Activated CD4-positive, CD25-positive, alpha-beta regulatory T cell treated with anti-CD3 and anti-CD28 coated beads, Interleukin-2, amount 50 U/mL, for 24 hours (primary cell): Measurements from ENCODE around the gene CEP89.
"Not testable (repeated sequence)": the region's sequence is repeated elsewhere in the genome, so short reads cannot be mapped to it uniquely, and the experiment has no call there.

Experiments used
- ATAC-seq, 2 donors: fragments of 150-1000 bp; cut with Tn5 transposase; one replicate each; pipeline ENCODE4 v1.10.0; 2021; ENCODE audit warnings: mild to moderate bottlenecking in 1 of 2, moderate library complexity in 1 of 2

The CEP89 gene

GRCh38 chr19:32890841-32891240, 80.9 kb downstream of the CEP89 start:
- ATAC-seq = no peak

DNA sequence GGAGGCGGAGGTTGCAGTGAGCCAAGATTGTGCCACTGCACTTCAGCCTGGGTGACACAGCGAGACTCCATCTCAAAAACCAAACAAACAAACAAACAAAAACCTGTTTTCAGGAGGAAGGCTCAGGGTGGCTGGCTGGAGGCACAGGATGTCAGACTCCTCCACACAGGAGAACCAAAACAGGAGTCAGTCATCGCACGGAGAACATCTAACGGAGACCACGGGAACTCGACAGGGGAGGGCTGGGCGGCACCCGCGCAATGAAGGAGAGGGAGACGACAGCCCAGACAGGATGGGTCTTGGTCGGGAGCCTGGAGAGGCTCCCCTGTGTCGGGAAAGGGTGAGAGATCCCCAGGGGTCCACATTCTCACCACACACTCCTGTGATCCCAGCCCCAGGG, 81.4 kb downstream of the CEP89 start:
- no peak for ATAC-seq

DNA sequence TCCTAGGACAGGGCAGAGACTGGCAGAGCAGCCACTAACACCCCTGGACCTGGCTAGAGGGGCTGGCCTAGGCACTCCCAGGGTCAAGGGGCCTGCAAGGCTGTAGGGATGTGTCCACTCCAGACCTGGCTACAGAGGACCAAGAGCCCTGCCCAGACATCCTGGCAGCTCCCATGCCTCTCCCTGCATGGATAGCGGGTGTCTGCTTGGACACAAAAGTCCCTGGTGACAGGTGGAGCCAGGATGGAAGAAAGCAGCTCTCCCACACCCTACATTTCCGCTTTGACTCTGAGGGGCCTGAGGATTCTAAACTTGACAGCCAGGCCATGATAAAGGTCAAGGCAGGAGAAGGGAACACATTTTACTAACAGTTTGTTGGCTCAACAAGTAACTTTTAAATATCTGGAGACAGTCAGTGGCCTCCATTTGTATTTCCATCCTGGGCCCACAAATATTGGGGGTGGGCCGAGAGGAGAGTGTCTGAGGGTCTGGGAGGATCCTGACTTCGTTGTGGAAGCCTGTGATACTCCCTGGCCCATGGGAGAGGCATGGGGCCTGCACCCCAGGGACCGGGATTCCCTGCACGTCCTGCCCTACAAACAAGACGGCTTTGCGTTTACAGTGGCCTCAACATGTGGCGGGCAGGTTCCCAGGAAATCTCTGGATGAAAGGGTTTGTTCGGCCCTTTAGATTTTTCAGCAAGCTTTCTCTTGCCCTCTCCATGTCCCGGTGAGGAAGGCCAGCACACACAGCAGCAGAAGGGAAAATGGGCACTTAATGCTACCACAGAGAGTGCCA, 82.4 kb downstream of the CEP89 start:
- no peak for ATAC-seq

GRCh38 chr19:32887572-32888215, 84.1 kb downstream of the CEP89 start:
- no peak for ATAC-seq

GRCh38 chr19:32886241-32886640, 85.5 kb downstream of the CEP89 start:
- ATAC-seq = no peak

DNA sequence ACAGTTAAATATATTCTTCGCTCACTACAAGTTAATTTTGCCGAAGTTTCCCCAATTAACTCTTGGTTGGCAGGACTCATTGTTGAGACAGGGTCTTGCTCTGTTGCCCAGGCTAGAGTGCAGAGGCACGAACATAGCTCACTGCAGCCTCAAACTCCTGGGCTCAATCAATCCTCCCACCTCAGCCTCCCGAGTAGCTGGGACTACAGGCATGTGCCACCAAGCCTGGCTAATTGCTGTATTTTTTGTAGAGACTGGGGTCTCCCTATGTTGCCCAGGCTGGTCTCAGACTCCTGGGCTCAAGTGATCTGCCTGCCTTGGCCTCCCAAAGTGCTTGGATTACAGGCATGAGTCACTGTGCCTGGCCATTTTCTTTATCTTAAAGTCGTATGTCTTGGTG, 86.5 kb downstream of the CEP89 start:
- ATAC-seq = not testable (repeated sequence)

DNA sequence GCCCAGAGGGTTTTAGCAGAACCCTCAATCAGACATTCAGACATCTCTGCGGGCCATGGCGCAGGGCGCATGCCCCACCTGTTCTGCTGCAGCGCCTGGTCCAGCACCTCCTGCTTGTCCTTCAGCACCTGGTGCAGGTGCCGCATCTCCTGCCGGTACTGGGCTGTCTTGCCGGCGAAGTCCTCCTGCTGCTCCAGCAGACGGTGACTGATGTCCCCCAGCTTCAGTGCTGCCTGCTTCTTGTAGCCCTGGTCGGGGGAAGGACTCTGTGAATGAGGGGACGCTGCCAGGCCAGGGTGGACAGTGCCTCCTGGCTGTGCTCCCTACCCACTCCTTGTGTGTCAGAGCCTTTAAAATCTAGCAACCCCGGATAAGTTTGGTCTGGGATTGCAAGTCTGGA, 90.0 kb downstream of the CEP89 start:
- no peak for ATAC-seq

- no peak for ATAC-seq
Measured at GRCh38 chr19:32880622-32881021, 91.1 kb downstream of the CEP89 start.

GRCh38 chr19:32879741-32880140, 92.0 kb downstream of the CEP89 start:
- ATAC-seq = no peak

- ATAC-seq = no peak
Measured at GRCh38 chr19:32878988-32879387, 92.8 kb downstream of the CEP89 start.

DNA sequence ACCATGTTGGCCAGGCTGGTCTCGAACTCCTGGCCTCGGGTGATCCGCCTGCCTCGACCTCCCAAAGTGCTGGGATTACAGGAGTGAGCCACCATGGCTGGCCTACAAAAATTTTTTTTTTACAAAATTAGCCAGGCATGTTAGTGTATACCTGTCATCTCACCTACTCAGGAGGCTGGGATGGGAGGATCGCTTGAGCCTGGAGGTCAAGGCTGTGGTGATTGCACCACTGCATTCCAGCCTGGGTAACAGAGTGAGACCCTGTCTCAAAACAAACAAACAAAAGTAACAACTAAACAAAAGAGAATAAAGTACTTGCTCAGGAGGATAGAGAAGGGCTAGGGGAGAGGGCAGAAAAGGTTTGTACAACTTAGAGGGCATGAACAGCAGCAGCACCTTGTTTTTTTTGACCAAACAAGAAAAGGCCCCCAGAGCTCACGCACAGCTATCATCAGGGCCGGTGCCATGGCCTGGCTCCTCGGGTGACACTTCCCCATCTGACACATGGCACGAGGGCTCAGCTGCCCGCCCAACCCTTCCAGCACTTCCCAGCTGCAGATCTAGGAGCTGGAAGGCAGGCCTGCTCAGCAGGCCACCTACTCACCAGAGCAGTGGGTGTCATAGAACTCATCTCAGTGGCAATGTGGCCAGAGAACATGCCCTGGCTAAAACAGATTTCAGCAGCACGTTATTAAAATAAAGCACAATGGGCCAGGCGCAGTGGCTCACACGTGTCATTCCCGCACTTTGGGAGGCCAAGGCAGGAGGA, 93.6 kb downstream of the CEP89 start:
- no peak for ATAC-seq

- no peak for ATAC-seq
Measured at GRCh38 chr19:32877323-32877912, 94.3 kb downstream of the CEP89 start.

GRCh38 chr19:32876919-32877285, 94.9 kb downstream of the CEP89 start:
- no peak for ATAC-seq

DNA sequence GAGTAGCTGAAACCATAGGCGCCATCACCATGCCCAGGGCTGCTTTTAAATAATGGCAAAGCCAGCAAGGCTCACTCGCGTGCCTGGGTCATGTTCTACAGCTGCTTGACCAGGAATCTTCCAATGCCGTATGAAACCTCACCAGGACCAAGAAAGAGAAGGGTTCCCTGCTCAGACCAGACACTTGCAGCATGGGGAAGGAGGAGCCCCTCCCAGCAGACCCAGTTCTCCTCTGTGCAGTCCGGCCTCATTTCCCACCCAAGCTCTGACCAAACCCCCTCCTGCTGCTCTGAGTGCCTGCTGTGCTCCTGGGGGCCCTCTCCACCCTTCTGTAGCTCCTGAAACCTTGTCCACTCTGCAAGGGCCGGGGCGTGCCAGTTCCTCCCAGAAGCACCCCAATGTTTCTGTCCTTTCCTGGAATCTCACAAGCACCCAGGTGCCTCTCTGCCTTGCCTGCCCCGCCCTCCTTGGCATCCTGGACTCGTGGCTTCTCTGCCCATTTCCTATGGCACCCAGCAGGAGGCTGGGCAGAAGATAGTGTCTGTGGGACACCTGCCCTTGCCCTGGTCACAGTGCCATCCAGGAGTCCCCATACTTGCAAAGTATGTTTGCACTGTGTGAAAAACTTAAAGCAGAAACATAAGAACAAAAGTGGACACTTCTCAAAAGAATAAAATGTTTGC, 95.4 kb downstream of the CEP89 start:
- ATAC-seq = no peak

DNA sequence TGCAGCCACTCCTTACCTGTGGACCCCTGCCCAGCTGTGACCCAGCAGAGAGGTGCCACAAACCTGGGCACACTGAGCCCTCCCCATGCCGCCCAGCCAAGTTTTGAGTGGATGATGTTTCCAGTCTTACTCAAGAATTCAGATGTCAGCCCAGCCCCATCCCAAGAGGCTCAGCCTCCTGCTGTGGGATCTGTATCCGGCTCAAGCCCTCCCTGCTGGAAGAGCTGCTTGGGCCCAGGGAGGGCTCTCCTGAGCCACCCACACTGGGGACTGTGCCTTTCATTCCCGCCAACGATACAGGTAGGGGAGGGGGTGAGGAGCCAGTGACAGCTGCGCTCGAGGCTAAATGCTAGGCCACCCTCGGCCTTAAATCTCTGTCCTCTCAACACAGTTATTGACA, 96.3 kb downstream of the CEP89 start:
- no peak for ATAC-seq

DNA sequence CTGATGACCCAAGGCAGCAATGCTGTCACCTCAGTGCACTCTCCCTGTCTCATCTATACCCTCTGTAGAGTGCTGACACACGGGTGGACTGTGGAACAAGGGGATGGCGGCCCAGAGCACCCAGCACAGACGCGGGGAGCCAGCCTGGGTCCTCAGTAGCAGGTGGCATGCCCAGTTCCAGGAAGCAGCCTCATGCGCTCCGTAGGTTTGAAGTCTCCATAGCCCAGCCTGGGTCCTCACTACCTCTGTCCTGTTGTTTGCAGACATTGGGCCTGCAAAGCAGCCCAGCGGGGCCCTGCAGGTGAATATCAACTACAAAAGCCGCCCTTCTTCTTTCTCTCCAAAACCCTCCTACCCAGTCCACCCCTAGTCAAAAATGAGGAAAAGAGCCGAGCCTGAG, 97.2 kb downstream of the CEP89 start:
- ATAC-seq = no peak

DNA sequence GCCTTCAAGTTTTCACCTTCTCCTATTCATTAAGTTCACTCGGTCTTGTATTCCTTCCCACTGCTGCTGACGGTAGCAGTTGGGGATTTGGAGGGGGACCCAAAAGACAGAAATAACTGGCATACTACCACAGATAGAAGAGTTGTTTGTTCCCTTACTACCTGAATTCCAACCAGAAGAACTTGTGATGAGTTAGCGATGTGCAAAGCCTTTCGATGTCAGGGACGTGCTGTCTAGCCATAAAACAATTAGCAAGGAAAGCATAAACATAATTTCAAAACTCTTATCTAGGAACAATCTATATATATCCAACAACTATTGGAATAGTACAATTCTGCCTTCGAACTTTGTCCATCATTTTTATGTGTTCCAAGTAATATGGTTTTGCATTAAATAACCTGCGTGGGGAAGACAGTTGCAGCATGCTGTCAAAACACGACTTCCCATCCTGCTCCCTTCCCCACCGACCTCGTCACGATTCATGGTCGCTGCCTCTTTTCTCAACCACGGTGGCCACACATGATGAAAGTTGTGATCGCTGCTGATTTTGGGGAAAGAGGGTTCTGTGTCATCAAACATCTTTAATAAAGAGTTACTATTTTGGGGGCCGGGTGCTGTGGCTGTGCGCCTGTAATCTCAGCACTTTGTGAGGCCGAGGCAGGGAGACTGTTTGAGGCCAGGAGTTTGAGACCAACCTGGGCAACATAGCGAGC, 98.4 kb downstream of the CEP89 start:
- no peak for ATAC-seq

GRCh38 chr19:32872391-32872790, 99.4 kb downstream of the CEP89 start:
- no peak for ATAC-seq

- no peak for ATAC-seq
Measured at GRCh38 chr19:32870981-32871451, 100.7 kb downstream of the CEP89 start.

DNA sequence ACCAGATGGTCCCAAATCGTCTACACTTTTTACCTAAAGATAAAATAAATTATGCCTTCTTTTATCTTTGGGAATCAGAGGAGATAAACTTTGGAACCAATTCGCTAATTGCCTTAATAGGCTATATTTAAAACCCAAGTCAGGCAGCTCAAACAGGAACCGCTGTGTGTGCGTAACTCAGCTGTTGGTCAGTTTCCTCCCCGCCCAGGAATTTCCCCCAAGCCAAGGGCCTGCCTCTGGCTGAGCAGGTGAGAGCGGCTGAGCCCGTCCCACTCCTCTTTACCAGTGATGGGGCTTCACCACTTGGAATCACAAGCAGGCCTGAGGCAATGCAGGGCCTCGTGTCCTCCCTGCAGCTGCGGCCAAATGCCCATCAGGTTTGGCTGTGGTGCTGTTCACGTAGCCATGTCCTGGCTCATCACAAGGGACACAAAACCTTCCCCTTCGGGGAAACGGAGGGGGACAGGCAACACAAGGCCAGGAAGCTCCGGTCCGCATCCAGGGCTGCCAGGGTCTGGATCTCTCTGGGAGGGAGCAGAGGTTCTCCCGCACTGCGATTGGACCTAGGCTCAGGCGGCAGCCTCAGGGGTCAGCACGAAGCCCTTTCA, 101.7 kb downstream of the CEP89 start:
- no peak for ATAC-seq

DNA sequence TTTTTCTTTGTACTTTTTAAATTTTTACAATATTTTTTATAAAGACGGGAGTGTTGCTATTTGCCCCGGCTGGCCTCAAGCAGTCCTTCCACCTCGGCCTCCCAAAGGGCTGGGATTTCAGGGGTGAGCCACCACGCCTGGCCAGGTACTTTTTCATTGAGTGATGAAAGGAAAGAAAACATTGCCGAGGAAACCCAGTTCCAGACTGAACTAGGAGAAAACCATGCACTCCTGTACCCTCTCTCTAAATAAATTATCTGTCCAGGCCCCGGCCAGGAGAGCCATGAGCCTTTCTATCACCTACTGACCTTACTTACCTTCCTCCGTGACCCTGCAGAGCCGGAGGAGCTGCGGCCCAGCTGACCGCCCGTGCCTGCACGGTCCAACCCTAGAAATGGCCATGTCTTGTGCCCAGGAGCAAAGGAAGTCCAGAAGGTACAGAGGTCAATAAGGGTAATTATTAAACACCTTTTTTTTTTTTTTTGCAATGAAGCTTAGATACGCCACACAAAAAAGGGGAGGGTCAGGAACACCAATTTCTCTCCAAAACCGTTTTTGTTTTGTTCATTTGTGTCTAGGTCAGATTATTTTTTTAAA, 102.3 kb downstream of the CEP89 start, which contains the start of gene SLC7A9:
SLC7A9 (minus strand) TSS at position 399 of the 597 bp plus-strand sequence. CDS start 1,233 bp downstream, outside the sequence.
- no peak for ATAC-seq
